HG02588 (cell line): Measurements from ENCODE around the gene SPINK1.
"Not testable (repeated sequence)": the region's sequence is repeated elsewhere in the genome, so short reads cannot be mapped to it uniquely, and the experiment has no call there.

ENCODE experiments used
- ATAC-seq: cut with Tn5 transposase; IDR thresholded peaks from one replicate; pipeline ENCODE4 v1.9.1; 2021; ENCODE audit warnings: mild to moderate bottlenecking, moderate library complexity; ENCODE audit not compliant: unreplicated experiment

The SPINK1 gene

GRCh38 chr5:147809830-147810666 lies 21.4 kb downstream of the SPINK1 start:
- ATAC-seq: no peak

GRCh38 chr5:147805030-147805454 lies 26.4 kb downstream of the SPINK1 start:
- peak; percentile 62 for ATAC-seq

- ATAC-seq: no peak
Measured at GRCh38 chr5:147804334-147804733, 27.1 kb downstream of the SPINK1 start.

DNA sequence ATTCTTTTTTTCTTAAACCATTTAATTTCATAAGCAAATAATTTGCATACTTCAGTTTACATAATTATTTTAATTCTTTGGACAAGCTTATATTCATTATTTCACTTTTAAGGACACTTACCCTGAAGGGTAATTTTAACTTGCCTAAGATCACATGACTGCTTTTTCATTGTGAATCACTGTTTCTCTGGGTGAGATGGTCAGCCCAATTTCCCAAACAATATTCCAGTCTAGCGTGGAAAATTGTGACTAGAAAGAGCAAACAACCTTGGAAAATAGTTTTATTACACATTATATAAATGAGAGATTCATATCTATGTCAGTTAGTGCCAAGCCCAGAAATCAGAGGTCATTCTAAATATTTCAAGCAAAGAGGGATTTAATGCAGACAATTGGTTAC lies 27.5 kb downstream of the SPINK1 start:
- no peak for ATAC-seq

- not testable (repeated sequence) for ATAC-seq
Measured at GRCh38 chr5:147803161-147803560, 28.3 kb downstream of the SPINK1 start.

GRCh38 chr5:147801461-147801860 lies 30.0 kb downstream of the SPINK1 start:
- no peak for ATAC-seq

DNA sequence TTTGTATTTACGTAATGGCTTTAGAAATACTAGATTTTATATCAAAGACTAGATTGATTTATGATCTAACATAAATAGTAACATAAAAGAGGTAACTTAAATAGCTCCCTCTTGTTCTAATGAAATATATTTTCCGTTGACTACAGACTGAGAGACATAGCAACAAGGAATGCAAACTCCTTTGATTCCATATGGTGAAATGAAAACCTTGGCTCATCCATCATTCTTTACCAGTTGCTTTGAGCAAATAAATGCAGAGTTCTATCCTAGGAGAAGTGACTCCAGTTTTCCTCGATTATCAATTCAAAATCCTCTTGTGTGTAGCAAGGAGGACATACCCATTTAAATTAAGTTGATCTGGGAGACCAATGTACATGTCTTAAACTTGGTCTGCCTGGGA lies 31.0 kb downstream of the SPINK1 start:
- no peak for ATAC-seq

DNA sequence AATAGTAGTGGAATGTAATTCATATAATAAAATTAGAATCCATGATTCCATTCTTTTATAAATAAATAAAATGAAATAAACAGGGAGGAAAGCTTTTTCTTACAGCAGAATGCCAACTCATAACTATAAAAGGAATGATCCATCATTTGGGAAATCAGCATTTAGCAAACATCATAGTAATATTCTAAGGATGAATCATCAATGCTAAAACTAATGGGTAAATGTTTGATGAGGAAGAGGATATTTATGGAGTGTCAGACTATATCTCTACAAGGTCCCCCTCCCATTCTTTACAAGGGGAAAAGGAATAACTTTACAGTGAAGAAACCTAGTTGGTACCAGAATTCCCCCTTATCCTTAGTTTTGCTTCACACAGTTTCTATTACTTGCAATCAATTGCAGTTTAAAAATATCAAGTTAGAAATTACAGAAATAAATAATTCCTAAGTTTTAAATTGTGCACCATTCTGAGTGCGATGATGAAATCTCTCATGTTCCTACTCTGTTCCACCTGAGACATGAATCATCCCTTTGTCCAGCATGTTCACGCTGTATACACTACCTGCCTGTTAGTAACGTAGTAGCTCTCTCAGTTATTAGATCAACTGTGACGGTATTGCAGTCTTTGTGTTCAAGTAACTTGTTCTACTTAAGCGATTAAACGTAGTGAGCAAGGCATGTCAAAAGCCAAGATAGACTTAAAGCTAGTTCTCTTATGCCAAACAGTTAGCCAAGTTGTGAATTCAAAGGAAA lies 34.7 kb downstream of the SPINK1 start:
- no peak for ATAC-seq

GRCh38 chr5:147791181-147791580 lies 40.3 kb downstream of the SPINK1 start:
- no peak for ATAC-seq

GRCh38 chr5:147789820-147790219 lies 41.7 kb downstream of the SPINK1 start:
- ATAC-seq: no peak

DNA sequence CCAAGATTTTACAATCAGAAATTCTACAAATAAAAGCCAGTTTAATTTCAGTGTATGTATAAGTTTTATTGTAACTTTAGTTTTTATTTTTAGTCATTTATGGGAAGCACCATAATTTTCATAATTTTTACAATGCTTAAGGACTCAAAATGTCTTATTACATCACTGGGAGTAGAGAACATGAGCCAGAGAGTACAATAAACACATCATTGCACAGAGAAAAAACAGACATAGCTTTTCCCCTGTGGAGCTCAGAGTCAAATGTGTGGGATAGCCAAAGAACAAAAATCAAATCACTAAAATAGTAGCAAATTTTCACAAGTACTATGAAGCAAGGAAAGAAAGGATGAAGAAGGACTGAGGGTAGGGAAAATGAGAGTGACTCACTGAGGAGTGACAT lies 43.4 kb downstream of the SPINK1 start:
- no peak for ATAC-seq

DNA sequence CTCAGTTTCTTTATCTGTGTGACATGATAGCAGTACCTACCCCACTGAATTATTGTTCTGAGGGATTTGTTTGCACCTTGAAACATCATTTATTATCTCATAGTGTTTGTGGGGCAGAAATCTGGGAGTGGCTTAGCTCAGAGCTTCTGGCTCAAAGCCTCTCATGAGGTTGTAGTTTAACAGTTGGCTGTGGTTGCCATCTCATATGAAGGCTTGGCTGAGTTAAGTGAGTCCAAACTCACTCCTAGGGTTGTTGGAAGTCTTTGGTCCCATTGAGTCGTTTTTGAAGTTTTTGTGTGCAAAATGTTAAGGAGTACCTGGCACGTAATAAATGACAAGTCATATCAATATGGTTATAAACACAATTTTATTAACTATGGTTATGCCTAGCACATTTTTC lies 45.3 kb downstream of the SPINK1 start:
- no peak for ATAC-seq

GRCh38 chr5:147784146-147784987 lies 47.1 kb downstream of the SPINK1 start:
- ATAC-seq: no peak

DNA sequence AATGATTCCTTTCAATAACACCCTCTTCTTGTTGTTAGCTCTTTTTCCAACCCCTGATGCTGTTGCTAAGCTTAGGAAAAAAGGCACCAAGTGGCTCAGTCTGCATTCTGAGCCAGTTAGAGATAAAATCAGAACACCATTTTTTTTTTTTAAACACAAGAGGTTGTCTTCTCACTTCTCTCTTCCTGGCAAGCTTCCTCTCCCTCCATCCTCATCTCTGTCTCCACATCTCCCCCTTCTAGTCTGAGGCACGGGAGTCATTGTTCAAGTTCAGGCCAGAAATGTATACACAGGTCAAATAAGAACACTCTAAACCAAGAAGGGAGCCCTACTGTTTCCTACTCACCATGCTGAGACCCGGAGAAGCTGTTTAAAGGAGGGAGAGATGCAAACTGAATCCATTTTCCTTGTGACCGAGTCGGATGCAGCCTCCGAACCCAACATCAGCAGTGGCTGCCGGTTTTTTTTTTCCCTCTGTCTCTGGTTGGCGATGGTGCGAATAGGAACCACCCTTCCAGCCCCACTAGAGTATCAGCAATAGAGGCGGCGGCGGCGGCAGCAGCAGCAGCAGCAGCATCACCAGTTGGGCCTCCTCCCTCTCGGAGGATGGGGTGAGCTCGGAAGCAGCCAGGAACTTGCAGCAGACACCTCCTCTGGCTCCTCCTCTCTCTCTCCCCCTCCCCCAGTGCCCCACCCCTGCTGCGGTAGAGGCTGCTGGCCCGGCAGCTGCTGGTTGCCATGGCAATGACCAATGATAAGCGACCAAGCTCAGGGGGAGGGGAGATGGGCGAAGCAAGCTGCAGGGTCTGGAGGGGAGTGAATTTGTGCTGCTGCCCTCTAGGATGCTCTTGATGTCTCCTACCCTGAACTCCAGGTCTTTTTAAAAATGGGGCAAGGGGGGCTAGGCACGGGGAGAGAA lies 49.1 kb downstream of the SPINK1 start, which contains the start of gene JAKMIP2:
Gene JAKMIP2, minus strand, starts transcription at position 619 of the 919 bp plus-strand sequence. CDS start 110,922 bp downstream, outside the sequence.
- no peak for ATAC-seq

DNA sequence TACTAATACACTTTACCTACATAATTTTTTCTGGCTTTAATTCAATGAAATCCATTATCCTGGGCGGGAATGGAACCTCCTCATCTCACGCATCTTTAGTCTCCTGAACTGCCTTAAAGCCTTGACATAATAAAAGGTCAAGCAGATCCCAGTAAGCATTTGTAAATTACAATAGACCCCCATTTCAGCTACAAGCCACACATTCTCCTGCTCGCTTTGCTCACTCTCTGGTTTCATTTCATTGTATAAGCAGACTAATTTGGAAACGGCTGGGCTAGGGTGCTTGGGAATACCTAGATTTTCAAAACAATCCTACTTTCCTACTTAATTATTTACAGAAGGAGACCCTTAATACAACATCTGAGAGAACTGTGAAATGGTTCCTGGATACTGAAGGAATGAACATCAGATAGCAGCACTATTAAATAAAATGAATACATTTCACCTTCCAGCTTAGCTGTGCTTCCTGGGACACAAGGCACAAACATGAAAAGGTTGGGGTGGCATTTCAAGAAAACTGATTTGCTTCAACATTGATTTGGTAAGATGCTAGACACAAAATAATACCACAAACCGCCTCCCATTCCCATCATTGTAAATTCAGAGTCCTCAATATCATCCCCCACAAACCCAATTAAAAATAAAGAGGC lies 50.4 kb downstream of the SPINK1 start:
- no peak for ATAC-seq

DNA sequence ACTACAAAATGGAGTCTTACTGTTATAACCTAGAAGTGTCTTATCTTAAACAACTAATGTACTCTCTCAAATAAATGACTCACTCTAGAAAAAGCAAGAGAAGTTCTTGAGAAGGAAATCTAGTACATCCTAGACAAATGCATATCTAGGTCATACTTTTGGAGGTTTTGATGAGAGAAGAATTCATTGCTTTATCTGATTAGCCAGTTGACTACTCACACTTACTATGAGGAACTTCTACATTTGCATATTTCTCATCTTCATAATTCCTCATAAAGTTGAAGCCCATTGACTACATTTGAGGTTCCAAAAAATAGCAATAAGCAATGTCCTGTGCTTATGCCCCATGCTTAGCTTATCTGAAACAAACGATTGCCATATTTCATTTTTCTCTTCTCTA lies 51.8 kb downstream of the SPINK1 start:
- ATAC-seq: no peak

DNA sequence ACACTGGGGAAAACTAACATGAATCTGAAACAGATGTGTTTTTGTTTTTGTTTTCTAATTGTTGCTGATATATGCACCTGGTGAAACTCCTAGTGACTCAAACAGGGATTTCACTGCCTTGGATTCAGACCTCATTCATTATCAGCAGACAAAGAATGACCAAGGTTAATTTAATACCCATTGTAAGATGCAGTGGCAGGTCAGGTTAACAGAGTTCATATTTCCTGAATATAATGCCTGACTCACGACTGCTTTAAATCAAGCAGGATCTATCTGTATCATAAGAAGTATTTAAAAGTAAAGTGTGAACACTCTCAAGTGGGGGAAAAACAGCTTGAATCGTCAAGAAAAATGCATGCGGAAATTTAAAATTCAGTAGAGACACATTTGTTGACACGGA lies 54.5 kb downstream of the SPINK1 start:
- ATAC-seq: no peak
